Fibroblast of skin of right biceps (primary cell): ENCODE measurements around the gene FAM204A.

Experiments
- DNase-seq: peaks from one replicate; pipeline ENCODE4 v3.0.0-alpha.2; 2013

FAM204A gene

DNA sequence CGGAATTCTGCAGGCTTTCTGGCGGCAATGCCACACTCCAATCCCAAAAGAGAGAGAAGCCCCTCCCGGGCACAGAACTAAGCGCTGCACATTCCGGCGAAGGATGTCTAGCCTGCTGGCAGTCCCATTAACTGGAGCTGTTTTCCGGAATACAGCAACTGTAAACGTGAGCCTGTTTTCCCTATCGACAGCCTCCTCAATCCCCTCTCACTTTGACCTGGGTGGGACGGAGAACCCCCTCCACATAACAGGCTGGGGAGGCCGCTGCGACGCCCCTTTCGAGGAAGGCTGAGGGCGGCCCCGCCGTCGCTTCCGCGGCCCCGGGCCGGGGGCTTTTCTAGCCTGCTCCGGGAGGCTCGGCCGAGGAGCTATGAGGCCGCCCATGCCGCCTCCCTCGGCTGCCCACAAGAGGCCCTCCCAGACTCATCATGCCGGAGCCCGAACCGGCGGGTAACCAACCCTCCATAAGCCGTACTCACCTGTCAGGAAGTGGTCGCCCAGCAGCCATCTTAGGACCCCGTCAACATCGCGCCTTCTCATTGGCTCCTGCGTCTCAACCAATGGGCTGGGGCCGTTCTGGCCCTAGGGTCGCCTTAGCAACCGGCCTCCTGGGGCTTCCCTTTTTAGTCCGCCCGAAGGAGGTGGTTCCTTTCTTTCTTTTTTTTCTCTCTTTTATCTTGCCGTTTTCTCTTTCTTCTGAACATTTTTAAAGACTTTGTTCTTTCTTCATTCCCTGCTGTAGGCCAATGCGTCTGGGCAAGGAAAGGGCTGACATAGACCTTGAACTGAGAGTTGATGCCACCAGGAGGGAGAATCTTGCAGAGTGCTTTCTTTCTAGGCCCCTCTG lies at the start of gene FAM204A:
Gene FAM204A (minus strand): TSS at position 534 of the 847 bp plus-strand sequence. CDS start 5,909 bp downstream, outside the sequence.
- DNase-seq, result peak; percentile 91

DNA sequence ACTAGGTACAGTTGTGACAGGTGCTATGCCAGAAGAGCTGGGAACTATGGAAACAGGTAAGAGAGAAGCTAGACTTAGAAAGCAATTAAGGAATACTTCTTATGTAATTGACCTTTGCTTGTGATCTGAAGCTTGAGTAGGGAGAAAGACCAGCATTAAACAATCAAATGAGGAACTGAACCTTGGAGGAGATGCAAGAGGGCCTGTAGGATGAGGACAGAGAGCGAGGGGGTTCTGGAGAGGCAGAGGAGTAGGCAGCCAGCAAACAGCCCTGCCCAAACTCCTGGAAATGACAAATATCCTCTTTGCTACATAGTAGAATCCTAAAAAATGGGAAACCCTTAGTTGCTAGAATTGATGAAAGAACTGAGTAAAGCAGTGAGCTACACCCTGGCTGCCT lies 41.6 kb upstream of the FAM204A start:
- DNase-seq, result no peak

GRCh38 chr10:118383063-118383689 lies 41.1 kb upstream of the FAM204A start:
- DNase-seq, result no peak

DNA sequence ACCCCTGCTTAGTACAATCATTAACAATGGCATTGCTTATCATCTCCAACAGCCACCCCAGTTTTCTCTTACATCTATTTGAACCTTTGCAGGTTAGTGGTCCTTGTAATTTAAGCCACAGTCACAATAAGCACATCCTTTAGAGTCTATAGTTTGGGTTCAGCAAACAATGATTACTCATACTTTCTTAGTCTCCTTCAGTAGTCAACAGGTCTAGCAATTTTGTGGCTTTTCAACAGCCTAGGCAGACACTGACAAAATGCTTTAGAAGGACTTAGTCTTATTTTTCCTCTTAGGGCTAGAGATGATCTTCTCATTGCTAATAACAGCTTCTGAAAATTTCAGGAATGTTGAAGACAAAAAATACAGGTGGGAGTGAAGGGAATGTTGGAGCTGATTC lies 32.3 kb upstream of the FAM204A start:
- DNase-seq, result peak; percentile 54

- DNase-seq, result peak; percentile 82
These were observed 31.7 kb upstream of the FAM204A start for GRCh38 chr10:118373786-118374185.

DNA sequence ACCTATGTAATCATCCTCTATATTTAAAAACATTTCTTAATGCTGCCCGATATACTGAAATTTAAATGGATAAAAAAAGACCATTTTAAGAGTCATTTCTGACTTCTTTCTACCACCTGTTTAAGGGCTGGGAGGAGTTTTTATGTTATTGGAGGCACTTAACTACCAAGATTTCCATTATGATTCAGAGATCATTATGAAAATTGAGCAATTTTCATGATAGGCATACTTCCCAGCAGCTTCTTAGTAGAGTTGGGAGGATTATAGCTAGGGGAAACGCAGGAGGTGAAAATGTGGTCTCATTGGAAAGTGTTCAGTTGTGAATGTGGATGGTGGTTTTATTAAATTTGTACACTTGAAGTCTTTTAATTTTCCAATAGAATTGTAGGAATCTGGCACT lies 28.4 kb upstream of the FAM204A start:
- no peak for DNase-seq

DNA sequence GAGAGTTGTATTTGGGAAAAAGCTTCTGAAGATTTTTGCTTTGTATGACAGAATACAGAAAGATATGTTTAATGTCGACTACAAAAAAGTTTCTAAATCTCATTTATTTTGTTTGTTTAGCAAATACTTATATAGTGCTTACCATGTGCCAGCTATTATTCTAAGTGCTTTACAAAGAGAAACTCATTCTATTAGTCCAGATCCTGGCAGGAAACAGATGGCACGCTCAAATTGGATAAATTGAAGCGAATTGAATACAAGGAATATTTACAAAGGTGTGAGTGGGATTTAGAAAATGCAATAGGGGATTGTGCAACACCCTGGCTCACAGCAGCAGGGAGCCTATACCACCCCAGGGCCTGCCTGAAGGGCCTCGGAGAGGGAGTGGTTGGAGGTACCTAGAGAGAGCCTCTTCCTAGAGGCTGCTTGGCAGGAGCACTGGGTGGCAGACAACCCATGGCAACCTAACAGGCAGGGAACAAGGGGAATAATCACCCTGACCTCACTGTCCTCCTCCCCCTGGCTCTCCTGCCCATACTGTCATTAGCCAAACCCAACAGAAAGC lies 27.6 kb upstream of the FAM204A start:
- no peak for DNase-seq

- no peak for DNase-seq
These were observed 23.6 kb upstream of the FAM204A start for GRCh38 chr10:118365702-118366101.

GRCh38 chr10:118362103-118362502 lies 20.0 kb upstream of the FAM204A start:
- DNase-seq, result no peak

DNA sequence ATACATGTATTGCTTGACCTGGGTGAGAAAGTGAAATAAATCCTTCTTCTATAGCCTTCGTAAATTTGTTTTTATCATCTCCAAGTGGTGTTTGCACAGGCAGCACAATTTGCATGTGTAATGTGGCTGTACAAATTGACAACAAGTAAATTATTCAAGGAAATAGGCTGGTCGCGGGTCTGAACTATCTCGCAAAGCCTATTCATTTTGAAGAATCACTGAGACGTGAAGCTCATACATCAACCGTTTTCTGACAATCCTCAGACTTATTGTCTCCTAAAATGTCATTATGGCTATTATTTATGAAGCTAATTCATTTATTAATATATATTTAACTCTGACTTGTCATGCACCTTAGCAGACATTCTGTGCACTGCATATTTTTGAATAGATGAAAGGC lies 16.2 kb upstream of the FAM204A start:
- no peak for DNase-seq

GRCh38 chr10:118357841-118358240 lies 15.7 kb upstream of the FAM204A start:
- DNase-seq, result no peak

- DNase-seq, result no peak
These were observed 14.5 kb upstream of the FAM204A start for GRCh38 chr10:118356628-118357027.

- no peak for DNase-seq
These were observed 13.1 kb upstream of the FAM204A start for GRCh38 chr10:118355234-118355633.

DNA sequence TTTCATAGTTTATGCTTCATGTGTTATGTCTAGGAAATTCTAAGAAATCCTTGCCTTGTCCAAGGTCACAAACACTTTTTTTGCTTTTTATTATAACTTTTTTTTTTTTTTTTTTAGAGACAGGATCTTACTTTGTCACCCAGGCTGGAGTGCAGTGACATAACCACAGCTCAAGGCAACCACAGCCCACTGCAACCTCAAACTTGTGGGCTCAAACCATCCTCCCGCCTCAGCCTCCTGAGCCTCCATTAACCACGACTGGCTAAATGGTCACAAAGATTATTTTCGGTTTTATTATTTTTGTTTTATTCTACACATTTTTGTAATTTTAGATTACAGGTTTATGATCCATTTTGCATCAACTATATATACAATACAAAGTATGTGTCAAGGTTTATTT lies 7.1 kb upstream of the FAM204A start:
- no peak for DNase-seq

- no peak for DNase-seq
These were observed 1.4 kb upstream of the FAM204A start for GRCh38 chr10:118343549-118343948.

- peak; percentile 60 for DNase-seq
These were observed 991 bp upstream of the FAM204A start for GRCh38 chr10:118343115-118343514.

GRCh38 chr10:118342638-118343020 lies 505 bp upstream of the FAM204A start:
- peak; percentile 5 for DNase-seq

GRCh38 chr10:118340486-118340885 lies 1.6 kb downstream of the FAM204A start:
- DNase-seq, result no peak

DNA sequence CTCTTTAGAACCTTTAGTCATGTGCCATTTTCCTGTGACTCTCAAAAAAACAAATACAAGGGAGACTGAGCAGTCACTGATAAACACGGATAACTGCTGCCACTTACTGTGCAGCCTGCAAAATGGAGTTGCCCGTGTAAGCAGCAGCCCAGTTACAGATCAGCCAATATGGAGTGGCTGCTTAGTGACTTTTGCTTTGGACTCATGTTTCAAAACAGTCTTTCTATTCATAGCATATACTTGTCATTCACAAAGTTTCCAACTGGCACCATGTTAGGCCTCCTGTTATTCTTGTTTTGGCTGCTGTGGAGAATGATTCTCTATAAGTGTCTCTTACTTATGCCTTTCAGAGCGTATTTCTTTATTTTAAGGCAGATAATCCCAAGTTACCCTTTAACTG lies 3.0 kb downstream of the FAM204A start:
- DNase-seq, result no peak

- no peak for DNase-seq
These were observed 4.8 kb downstream of the FAM204A start for GRCh38 chr10:118337356-118337755.

DNA sequence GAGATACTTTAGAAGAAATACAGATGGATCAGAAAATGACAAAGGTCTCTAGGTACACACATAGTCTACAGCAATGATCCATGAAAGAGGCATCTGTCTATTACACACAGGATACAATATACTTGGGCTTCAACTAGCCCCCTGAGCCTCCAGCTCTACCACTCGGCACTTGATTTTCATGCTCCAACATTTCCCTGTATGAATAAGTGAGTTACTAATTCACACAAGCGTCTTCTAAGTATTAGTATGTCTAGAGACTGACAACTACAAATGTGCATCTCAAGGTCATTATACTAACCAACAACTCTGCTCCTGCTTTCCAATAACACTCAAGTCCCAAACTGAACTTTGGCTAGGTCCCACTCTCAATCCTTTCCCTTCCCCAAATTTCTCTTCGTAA lies 8.3 kb downstream of the FAM204A start:
- DNase-seq, result no peak

GRCh38 chr10:118332948-118333710 lies 9.0 kb downstream of the FAM204A start:
- no peak for DNase-seq

- no peak for DNase-seq
These were observed 9.9 kb downstream of the FAM204A start for GRCh38 chr10:118332236-118332635.
